CD4-positive, alpha-beta T cell treated with Interleukin-15 for 4 hours (primary cell): ENCODE results near the gene ZFP62.

Experiments used
- DNase-seq: peaks from one replicate; pipeline ENCODE4 v3.0.0-alpha.2; 2020; ENCODE audit warnings: low spot score

The ZFP62 gene

DNA sequence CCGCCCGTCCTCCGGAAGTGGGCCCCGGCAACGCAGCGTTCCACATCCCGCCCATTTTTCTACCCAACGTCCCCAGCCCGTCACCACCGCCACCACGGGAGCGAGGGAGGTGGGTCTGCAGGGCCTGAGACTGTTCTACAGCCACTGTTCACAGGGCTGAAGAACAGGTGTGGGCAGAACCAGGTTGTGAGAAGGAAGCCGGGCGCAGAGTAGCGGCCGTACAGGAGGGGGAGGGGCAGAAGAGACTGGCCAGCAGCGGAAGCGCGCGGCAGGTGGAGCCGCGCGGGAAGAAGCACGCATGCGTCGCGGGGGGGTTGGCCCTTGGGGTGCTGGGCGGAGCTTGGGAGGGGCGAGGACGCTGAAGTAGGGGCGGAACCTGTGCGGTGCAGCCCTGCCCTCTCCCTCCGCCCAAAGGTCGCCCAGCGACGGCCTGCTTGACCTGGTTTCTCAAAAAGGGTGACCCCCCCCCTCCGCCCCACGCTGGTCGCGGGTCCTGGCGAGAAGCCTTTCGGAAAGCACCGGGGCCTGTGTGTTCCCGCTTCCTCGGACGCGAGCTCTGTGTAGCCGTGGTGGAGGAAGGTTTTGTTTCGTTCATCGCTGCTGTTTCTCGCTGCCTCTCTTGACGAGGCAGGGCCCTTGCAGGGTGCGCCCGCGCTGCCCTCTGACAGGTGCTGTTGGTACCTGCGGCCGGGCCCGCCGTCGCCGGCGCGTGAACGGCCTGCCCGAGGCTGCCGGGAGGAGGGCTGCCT, 50.7 kb downstream of the ZFP62 start:
- DNase-seq = peak; percentile 96

DNA sequence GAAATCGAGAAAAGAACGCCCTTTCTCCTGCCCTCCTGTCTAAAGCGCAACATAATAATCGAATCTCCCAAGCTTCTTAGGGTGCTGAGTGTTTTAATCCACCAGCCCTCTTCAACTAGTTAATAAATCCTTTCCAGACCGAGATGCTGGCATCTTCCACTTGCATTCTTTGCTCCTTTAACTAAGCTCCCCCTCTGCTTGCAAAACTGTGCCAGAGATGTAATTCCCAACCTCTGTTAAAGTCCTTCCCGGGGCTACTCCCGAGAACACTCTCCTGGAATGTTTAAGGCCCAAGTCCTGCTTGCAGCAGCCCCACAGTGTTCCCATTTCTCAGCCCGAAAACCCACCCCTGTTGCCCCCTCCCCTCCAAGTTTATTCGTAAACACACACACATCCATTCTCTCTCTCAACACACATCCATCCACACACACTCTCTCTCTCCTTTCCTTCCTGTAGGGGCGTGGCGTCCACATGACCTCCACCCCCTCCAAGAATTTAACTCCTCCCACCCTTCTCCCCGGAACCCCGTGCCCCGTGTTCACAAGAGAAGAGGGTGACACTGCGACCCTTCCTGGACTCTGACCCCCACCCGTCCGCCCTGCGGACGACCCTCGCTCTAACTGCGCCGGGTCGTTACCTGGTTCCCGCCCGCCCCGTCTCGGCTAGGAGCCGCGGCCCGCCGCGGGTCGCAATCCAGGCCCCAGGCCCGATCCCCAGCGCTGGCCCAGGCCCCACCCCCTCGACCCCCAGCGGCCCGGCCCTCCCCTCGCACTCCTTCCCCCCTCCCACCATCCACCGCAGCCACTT, 51.5 kb downstream of the ZFP62 start:
- DNase-seq = peak; percentile 93

DNA sequence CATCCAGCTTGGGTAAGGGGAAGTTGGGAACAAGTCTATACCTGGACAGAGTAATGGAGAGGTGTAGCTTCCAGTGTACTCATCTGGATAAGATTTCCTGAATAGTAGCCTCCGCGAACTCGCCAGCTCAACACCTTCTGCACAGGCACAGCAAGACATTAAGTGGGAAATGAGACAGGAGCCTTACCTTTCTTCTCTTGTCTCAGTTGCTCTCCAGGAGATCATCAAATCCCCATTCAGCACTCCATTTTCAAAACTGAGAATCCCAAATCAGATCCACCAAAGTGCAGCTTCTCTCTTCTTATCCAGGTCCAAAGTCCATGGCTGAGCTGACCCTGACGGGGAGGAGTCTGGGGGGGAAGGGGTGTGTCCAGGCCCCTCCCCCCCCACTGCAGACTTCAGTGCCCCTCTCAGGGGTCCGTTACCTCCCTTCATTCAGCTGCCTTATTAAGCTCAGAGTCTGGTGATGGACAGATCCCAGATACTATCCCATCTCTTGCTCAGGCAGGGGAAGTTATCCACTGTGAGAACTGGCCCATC, 52.5 kb downstream of the ZFP62 start:
- no peak for DNase-seq

DNA sequence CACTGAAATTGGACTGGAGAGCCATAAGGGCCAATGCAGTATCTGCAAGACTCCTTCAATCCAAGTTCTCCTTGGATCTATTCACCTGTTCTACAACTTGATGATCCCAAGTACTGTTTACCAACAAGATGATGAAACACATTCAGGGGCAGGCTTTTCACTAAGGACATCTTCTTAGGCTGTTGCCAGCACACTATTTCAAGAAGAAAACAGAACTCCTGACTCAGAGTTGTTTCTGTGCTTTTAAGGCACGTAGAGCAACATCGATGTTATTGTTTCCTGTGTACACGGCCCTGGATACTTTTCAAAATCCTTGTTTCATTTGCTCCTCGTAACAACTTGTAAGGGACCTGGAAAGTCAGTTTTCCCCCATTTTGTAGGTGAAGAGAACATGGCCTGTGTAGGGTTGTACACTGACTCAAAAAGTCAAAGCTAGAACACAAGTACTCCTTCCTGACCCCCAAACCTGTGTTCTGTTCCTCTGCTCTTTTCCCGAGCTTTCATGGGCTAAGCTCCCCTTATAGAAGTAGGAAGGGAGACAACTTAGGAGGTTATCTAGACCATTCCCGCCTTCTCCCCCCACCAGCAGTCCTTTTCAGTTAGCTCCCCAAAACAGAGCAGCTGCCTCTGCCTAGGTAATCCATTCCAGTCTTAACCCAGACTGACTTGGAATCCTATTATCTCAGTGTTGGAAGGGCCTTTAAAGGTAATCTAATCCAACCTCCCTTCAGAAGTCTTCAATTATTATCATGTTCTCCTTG, 53.2 kb downstream of the ZFP62 start:
- DNase-seq = no peak

DNA sequence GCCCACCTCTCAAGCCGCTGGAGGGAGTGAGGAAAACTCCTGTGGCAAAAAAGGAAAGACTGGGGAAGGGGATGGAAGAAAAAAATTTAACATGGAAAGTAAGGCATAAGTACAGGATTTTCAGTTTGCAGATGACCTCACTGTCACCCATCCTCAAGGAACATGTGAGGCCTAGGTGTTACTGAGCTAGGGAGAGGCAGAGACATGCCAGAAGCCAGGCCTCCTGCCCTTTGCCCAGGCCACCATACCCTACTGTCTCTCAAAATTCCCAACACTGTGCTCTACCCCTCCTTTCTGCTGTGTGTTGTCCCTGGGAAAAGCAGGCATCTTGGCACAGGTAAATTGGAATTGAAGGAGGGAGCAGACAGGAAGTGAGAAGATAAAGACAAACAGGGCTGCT, 54.0 kb downstream of the ZFP62 start:
- DNase-seq = no peak

- DNase-seq = no peak
These were observed 54.6 kb downstream of the ZFP62 start for GRCh38 chr5:180806351-180807011.

- DNase-seq = peak; percentile 25
These were observed 56.9 kb downstream of the ZFP62 start for GRCh38 chr5:180804129-180804618.

DNA sequence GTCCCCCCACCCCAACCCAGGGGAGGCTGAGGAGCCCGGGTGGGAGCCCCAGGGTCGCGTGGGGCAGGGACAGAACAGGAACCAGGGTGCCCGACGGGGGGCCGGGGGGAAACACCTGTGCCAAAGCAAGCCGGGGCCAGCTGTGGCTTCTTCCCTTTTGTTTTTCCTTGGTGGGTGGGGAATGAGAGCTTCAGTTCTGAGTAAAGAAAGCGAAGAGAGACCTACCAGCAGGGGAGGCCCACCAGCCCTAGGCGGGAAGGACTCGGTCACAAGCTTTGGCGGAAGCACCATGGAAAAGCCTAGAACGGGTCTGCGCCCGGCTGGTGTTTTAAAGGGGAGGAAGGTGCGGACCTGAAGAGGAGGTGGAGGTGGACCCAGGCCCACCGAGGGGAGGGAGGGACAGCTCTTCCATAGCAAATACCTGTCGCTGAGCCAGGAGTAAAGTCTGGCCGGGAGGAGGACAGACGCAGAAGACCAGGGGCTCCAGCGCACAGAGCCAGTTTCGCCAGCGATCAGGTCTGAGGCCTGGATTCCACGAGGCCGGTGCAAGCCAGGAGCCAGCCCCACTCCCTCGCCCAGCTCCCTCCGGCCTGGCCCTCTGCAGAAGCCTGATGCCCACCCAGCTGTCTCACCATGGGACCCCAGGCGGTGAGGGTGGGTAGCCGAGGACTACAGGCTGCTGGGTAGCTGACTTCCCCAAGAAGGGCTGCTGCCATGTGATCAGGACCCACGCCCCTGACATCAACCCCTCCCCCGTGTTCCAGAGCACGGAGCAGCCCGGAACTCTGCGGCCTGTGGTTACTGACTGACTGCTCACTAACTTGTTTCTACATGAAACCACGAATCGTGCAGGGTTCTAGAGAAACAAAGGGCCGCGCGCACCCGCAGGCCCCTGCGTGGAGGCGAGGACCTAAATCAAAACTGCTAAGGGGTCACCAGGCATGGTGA, 57.6 kb downstream of the ZFP62 start:
- DNase-seq = peak; percentile 88

GRCh38 chr5:180802325-180803180, 58.5 kb downstream of the ZFP62 start, which contains the start of gene MGAT1:
Gene MGAT1 (minus strand): TSS chr5:180802806. CDS start chr5:180792971, 9,835 bp downstream.
- DNase-seq = peak; percentile 69

DNA sequence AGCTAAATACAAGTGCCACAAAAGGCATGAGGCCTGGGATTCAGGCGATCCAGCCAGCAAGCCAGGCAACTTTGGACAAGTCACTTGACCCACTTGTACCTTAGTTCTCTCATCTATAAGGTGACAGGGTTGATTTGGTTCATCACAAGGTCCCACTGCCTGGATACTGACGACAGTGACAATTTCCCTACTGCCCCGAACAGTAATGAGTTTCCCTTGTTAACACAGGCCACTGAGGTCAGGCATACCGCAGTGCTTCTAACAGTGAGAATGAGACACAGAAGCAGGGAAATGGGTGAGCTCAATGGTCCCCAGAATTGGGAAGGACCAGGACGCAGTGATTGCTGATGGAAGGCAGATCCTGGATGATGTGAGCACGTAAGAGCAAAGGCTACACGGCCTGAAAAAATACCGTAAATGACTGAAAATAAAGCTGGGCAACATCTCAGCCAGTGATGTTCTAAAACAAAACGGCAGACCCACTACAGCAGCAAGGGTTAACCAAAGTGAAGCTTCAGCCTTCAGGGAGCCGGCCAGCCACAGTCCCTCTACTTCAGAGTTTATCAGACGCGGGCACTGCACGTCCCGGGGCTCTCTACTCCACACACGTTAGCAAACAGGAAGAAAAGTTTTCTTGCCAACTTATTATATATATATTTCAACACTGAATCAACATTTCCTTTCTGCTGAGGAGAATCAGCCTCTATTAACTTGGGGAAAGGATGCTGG, 59.3 kb downstream of the ZFP62 start:
- no peak for DNase-seq

- DNase-seq = peak; percentile 18
These were observed 60.9 kb downstream of the ZFP62 start for GRCh38 chr5:180799902-180800801.

- no peak for DNase-seq
These were observed 61.9 kb downstream of the ZFP62 start for GRCh38 chr5:180799194-180799593.

GRCh38 chr5:180798193-180798592, 62.9 kb downstream of the ZFP62 start:
- DNase-seq = no peak
